CD4-positive, alpha-beta T cell treated with Interleukin-6 for 4 hours (primary cell): ENCODE measurements around the gene CLDN4.
A peak's percentile ranks its signal among the peaks of the same experiment; 100 is the strongest.
"Not testable (repeated sequence)": the region's sequence is repeated elsewhere in the genome, so short reads cannot be mapped to it uniquely, and the experiment has no call there.

ENCODE experiments used
- DNase-seq: peaks from one replicate; pipeline ENCODE4 v3.0.0-alpha.2; 2020; ENCODE audit warnings: mixed read lengths

CLDN4 gene

DNA sequence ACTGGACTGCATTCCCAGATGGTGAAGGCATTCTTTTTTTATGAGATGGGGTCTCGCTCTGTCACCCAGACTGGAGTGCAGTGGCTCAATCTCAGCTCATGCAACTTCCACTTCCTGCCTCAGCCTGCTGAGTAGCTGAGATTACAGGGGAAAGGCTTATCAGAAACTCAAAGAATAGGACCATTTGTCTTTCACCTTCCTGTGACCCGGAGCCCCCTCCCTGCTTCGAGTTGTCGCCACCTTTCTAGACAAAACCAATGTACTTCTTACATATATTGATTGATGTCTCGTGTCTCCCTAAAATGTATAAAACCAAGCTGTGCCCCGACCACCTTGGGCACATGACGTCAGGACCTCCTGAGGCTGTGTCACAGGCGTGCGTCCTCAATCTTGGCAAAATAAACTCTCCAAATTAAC, 13.3 kb downstream of the CLDN4 start:
- no peak for DNase-seq

DNA sequence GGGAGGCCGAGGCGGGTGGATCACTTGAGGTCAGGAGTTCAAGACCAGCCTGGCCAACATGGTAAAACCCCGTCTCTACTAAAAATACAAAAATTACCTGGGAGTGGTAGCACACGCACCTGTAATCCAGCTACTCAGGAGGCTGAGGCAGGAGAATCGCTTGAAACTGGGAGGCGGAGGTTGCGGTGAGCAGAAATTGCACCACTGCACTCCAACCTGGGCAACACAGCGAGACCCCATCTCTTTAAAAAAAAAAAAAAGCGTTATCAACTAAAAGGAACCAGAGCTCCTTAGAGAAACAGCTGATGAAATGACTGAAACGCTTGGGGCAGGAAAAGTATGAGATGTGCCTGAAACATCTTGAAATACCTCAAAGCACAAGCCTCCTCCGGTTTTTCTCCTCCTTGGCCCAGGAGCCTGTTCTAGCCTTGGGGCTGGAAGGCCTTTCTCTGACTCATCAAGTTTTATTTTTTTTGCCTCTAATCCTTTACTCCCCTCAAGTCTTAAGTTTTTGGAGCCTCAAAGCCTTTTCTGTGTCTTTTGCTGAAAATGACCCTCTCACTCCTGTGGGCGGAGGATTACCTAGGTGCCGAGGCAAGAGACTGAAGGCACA, 14.2 kb downstream of the CLDN4 start:
- DNase-seq = no peak

DNA sequence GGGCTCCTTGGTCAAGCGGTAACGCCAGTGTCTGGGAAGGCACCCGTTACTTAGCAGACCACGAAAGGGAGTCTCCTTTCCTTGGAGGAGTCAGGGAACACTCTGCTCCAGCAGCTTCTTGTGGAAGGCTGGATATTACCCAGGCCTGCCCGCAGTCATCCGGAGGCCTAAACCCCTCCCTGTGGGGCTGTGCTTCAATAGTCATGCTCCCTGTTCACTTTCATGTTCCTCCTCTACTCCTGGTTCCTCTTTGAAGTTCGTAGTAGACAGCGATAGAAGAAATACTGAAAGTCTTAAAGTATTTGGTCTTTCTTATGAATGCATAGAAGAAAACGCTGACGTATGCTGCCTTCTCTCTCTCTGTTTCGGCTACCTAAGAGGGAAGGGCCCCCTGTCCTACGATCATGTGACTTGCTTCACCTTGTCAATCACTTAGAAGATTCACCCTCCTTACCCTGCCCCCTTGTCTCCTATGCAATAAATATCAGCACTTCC, 15.0 kb downstream of the CLDN4 start:
- not testable (repeated sequence) for DNase-seq

DNA sequence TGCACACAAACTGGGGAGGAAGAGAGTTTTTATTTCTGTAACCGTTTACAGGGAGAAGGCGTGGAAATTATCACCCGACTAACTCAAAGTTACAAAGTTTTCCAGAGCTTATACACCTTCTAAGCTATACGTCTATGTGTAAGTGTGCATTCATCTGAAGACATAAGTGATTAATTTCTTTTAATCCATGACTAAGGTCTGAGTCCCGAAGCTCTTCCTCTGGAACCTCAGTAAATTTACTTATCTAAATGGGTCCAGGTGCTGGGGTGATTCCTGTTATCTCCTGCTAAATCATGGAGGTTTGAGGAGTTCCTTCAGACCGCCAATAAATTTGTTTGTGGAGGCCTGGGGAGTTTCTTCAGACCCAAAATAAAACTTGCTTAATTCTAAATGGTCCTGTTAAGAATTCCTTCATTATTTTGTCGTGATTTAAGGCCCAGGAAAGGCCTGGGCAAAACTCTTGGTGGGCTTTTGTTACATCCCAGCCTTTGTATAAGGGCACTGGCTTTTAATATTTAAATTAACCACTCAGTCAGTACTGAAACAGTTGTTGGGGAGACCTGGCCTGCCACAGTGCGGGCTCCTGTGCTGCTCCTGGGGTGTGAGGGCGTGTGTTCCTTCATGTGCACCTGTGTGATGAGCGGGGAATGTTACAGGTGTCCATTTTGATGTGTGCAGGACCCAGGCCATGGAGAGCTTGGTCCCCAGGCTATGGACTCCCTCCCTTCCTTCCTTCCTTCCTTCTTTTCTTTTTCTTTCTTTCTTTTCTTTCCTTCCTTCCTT, 17.3 kb downstream of the CLDN4 start:
- no peak for DNase-seq

DNA sequence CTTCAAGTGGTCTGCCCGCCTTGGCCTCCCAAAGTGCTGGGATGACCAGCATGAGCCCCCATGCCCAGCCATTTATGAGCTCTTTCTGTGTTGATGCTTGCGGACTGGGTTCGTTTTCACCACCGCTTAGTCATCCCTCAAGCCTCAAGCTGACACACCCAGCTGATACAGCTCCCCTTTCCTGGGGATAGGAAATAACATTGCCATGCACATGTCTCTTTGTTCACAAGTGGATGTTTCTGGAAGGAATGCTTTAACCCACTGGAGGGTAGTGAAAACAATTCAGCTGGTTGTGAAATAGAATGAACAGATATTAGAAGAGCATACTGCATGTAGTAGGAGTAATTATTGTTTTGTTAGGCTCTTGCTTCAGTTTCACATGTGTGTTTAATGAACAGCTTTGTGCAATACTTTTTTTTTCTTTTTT, 20.0 kb downstream of the CLDN4 start:
- no peak for DNase-seq

DNA sequence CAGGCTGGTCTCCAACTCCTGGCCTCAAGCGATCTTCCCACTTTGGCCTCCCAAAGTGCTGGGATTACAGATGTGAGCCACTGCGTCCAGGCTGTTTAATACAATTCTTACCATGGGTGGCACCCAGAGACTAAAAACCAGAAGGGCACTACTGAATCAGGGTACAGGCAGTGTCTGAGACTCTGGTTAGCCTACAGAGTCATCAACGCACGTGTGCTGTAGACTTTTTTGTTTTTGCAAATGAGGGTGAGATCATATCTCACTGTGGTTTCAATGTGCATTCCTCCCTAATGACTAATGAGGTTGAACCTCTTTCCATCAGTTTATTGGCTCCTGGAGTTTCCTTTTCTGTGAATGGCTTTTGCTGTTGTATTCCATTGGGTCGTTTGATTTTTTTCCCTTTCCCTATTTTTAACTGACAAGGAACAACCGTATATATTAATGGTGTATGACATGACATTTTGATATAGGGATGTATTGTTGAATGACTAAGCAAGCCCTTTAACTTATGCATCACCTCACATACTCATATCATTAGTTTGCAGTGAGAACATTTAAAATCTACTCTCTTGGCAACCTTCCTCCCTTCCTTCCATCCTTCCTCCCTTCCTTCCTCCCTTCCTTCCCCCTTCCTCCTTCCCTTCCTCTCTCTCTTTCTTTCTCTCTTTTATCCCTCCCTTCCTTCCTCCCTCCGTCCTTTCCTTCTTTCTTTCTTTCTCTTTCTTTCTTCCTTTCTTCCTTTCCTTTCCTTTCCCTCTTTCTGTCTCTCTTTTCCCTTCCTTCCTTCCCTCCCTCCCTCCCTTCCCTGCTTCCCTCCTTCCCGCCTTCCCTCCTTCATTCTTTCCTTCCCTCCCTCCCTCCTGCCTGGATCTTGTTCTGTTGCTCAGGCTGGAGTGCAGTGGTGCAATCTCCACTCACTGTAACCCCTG, 20.9 kb downstream of the CLDN4 start:
- DNase-seq = peak; percentile 13

DNA sequence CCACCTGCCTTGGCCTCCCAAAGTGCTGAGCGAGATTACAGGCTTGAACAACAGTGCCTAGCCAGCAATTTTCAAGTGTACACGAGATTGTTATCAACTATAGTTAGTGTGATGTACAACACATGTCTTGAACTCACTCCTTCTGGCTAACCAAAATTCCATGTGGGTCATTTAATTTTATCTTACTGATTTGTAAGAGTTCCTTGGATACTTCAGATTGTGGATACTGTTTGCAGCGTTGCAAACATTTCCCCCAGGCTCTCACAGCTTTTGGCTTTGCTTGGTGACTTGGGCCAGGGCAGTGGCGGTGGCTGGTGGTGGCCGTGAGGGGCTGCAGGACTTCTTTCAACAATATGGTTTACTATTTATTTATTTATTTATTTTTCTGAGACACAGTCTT, 21.7 kb downstream of the CLDN4 start:
- no peak for DNase-seq

DNA sequence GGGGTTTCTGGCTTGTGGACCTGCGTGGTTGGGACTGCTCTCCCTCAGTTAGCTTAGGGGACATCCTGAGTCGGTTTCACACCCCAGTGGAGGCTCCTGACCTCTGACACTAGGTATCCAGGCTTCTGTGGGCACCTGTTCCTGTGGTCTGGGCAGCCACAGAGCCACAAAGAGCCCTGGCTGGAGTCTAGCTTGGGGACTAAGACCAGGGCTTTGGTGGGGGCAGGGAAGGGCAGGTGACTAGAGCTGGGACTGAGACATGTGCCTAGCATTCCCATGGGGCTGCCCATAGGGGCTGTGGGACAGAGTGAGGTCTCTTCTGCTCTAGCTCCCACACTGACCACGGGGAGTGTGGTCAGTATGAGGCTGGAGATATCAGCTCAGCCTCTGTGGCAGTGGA, 26.1 kb downstream of the CLDN4 start:
- no peak for DNase-seq

DNA sequence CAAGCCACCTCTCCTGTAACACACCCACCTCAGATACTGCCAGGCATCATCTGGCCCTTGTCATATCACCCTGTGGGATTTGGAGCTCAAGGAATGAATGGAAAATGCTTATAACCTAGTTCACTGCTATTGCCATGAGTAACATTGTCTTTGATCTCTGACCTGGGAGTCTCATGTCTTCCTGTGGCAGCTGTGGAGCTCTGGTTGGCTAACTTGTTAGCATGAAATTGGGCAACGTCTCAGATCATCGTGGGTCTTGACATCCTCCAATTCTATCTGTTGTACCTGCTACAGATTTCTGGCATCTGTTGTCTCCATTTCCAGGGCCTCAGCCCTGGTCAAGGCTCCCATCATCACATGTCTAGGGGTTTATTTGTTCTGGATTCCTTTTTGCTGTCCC, 28.0 kb downstream of the CLDN4 start:
- DNase-seq = no peak

DNA sequence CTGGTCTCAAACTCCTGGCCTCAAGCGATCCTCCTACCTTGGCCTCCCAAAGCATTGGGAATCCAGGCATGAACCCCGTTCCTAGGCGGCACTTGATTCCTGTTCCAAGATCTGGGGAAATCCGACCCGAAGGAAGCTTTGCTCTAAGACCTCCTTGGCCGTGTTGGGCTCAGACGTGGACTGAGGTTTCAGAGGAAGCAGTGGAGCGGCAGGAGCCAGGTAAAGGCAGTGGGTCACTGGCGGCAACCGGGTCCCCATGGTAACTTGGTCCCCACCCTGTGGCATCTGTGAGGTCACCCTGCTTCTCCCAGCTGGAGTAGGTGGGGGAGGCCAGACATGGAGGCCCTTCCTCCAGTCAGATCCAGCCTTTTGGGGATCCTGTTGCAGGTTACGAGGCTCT, 30.1 kb downstream of the CLDN4 start, which contains the start of gene TMEM270:
TSS of gene TMEM270 (plus strand) at position 301 of the 400 bp plus-strand sequence. CDS start at position 337, 36 bp downstream.
- no peak for DNase-seq

DNA sequence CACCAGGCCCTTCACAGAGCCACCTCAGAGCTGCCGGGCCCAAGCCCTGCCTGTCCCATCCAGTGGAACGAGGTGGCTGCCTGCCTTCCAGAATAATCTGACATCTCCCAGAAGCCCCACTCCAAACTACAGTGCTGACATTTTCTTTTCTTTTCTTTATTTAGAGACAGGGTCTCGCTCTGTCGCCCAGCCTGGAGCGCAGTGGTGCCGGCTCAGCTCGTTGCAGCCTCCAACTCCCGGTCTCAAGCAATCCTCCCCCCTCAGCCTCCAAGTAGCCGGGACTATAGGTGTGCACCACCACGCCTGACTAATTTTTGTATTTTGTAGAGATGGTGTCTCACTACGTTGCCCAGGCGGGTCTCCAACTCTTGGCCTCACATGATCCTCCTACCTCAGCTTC, 30.5 kb downstream of the CLDN4 start:
- DNase-seq = no peak

DNA sequence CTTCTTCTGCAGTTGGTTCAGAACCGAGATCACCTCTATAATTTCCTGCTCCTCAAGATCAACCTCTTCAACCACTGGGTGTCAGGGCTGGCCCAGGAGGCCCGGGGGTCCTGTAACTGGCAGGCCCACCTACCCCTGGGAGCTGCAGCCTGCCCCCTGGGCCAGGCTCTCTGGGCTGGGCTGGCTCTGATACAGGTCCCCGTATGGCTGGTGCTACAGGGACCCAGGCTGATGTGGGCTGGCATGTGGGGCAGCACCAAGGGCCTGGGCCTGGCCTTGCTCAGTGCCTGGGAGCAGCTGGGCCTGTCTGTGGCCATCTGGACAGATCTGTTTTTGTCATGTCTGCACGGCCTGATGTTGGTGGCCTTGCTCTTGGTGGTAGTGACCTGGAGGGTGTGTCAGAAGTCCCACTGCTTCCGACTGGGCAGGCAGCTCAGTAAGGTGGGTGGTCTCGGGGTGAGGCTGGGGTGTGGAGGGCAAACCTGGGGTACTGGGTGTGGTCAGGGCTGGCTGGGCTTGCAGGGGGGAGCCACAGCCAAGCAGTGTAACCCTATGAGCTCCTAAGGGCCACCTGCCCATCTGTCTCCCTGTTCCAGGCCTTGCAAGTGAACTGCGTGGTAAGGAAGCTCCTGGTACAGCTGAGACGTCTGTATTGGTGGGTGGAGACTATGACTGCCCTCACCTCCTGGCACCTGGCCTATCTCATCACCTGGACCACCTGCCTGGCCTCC, 34.4 kb downstream of the CLDN4 start:
- DNase-seq = no peak

DNA sequence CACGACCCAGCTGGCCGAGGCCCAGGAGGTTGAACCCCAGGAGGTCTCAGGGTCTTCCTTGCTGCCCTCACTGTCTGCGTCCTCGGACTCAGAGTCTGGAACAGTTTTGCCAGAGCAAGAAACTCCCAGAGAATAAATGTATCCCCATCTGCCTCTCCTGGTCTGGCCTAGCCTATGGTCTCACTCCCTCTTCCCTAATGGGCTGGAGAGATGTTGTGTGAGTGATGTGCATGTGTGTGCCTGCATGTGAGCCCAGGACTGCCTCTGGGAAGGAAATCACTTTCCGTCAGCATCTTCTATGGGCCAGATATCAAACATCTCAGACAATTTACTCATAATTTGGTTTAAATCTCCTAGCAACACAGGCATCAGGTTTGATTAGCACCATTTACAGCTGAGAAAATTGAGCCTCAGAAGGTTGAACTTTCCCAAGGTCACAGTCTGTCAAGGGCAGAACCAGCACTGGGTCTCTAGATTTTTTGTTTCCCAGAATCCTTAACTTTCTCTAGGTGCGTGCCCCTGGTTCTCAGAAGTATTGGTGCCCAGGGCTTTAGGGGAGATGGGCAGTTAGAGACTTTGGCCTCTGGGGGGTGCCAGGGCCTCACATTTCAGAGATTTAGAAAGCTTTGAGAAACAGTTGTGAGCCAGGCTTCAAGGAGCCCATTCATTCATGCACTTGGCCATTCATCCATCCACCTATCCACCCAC, 35.1 kb downstream of the CLDN4 start:
- no peak for DNase-seq

DNA sequence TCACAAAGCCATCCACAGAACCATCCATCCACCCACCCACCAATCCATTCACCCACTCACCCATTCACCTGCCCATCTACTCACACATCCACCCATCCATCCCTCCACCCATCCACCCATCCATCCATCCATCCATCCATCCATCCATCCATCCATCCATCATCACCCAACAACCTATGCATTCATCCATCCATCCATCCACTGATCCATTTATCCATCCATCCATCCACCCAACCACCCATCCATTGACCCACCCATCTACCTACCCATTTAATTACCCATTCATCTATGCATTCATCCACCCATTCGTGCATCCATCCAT, 35.6 kb downstream of the CLDN4 start:
- no peak for DNase-seq

DNA sequence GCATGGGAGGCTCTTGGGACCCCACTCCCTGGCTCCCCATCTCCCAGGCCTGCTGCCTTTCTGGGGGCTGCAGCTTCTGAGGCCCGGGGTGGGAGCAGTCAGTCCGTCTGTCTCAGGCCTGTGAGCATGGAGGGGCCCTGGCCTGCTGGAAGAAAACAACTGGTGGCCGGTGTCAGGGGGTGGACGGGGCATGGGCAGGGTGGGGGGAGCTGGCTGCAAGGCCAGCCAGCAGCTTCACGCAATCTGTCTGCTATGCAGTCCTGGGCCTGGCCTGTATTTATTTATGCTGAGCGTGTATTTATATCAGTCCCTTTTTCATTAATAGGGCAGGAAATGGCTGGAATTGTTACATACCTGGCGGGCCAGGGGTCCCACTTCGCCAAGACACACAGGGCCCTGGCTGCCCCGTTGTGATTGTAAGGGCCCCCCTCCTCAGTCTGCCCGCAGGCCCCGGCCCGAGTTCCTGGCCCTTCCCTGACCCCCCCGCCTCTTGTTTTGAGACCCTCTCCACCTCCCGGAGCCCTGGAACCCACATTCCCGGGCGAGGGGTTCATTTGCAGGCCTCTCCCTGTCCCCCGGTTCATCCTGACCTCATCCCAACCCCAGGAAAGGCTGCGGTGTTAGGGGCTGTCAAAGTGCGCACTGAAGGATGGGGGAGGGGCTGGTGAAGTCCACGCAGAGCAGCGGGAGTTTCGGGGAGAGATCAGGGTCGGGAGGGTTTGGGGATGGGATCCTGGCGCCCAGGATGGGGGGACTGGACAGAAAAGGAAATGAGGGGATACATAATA, 38.4 kb downstream of the CLDN4 start:
- no peak for DNase-seq

DNA sequence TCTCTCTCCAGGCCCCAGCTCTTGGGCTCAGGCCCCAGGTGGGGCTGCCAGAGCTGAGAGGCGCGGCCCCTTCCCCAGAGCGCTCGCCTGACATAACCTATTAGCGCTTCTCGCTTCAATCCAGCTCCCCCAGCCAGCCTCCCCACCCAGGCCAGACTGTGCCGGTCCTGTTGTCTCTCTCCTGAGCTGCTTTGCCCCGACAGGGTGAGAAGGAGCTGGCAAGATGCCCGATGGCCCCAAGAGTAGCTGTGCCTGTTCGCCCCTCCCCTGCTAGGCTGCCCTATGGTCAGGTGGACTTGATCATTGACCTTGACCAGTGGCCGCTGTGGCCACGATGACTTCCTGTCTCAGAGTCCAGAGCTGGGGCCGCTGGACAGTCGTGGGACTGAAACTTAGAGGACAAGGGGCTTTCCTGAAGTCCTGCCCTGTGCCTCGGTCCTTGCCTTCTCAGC, 39.3 kb downstream of the CLDN4 start:
- DNase-seq = no peak

DNA sequence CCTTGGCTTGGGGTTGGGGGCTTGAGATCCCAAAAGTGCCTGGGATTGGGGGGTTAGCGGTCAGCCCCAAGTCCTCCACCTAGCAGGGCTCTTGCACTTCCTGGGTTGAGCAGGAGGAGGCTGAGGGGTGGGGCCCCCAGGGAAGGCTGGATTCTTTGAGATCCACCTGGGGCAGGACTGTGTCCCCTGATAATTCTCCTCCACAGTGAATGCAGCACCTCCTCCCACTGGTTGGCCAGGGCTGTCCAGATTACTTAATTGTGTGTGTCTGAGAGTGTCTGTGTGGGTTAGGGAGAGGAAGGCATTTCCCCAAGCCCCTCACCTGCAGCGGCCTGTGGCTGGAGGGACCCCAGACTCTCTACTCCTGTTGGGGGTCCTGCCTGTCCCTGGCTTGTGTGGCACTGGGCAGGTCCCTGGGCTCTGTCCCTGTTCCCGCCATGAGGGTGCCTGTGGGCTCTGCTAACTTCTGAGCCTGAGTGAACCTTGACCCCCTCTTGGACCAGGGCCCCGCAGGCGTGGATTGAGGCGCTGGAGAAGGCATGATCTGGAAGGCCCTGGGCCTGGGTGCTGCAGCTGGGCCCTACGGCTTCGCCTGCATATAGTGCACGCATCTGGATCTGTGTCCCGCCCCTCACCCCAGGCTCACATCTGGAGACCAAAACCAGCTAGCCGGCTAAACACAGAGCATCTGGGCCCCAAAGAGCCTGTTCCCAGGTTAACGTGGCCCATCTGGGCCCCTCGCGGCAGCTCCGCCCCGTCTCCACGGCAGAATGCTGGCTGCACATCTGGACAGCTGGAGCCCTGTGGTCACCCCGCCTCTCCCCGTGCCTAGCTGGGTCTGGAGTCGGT, 40.6 kb downstream of the CLDN4 start:
- DNase-seq = no peak

DNA sequence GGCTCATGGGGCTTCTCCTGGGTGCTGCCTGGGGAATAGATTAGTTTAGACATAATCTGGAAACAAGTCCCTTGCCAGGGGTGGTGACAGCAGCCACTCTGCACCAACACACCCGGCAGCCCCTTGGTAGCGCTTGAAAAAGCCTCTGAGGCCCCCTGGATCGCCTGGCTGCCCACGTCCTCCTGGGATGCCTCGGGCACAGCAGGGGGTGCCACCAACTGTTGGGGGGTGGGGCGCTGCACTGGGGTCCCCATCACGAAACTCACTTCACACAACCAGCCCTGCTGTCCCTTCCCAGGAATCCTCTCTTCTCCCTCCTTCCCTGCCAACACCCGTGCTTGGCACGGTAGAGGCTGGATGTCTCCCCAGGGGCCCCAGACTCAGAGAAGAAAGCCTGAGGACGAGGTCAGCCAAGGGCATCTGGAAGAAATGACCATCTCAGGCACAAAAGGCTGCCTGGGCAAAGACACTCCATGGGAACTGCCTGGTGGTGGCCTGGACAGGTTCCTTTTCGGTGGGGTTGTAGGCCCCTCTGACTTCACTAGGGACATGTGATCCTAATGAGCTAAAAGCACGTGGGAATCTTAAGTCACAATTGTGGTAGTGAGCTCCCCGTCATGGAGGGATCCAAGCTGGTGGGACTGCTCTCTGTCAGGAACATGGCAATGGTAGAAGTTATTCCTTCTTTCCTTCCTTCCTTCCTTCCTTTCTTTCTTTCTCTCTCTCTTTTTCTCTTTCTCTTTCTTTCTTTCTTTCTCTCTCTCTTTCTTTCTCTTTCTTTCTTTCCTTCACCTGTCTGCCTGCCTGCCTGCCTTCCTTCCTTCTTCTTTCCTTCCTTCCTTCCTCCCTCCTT, 41.5 kb downstream of the CLDN4 start:
- no peak for DNase-seq

DNA sequence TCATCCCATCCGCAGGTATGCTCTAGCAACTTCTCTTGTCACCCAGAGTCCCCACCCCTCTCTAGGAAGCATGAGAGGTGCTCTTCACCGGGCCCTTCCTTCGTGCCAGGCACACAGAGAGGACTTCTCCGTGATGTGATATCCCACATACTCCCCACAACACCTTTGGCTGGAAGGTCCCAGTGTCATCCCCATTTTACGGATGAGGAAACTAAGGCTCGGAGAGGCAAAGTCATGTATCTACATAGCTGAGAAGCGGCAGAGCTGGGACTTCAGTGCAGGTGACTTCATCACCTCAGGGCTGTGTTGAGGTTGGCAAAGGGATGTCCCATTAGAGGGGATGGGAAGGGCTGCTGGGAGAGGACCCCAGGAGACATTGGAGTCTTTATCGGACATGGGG, 45.6 kb downstream of the CLDN4 start:
- DNase-seq = no peak
